Measurements from ENCODE around the gene MED1.

Gene MED1

GRCh38 chr17:39365242-39365641, 85.8 kb downstream of the MED1 start:
- no peaks in the 10 kb centered on the region for H3K9me3 Mint-ChIP-seq
- no peak for DNase-seq (ENCODE audit: low spot score)
- no peaks in the 10 kb centered on the region for H3K27me3 Mint-ChIP-seq (ENCODE audit: low read depth)
- H3K4me3 Mint-ChIP-seq: no peak overlapping the region
- no peaks in the 10 kb centered on the region for H3K4me1 Mint-ChIP-seq (ENCODE audit: low read depth)
- H3K36me3 Mint-ChIP-seq (ENCODE audit: low read depth): no peaks in the 10 kb centered on the region
- no peak overlapping the region for H3K27ac Mint-ChIP-seq

- H3K27me3 Mint-ChIP-seq (ENCODE audit: low read depth): no peaks in the 10 kb centered on the region
- H3K9me3 Mint-ChIP-seq: no peaks in the 10 kb centered on the region
- H3K27ac Mint-ChIP-seq: no peak overlapping the region
- H3K4me3 Mint-ChIP-seq: no peak overlapping the region
- DNase-seq (ENCODE audit: low spot score): no peak
- H3K36me3 Mint-ChIP-seq (ENCODE audit: low read depth): no peaks in the 10 kb centered on the region
- H3K4me1 Mint-ChIP-seq (ENCODE audit: low read depth): no peaks in the 10 kb centered on the region
Observed at GRCh38 chr17:39364236-39365025, 86.6 kb downstream of the MED1 start.

GRCh38 chr17:39361064-39361463, 90.0 kb downstream of the MED1 start:
- Mint-ChIP-seq H3K4me3 (no peak overlapping the region), H3K36me3 (ENCODE audit: low read depth) (no peaks in the 10 kb centered on the region), H3K27ac (no peak overlapping the region), H3K4me1 (ENCODE audit: low read depth) (no peaks in the 10 kb centered on the region), H3K27me3 (ENCODE audit: low read depth) (no peaks in the 10 kb centered on the region), H3K9me3 (no peaks in the 10 kb centered on the region)
- DNase-seq (ENCODE audit: low spot score): no peak

GRCh38 chr17:39360537-39360936, 90.5 kb downstream of the MED1 start:
- DNase-seq (ENCODE audit: low spot score): no peak
- H3K4me3 Mint-ChIP-seq: no peak overlapping the region
- H3K27ac Mint-ChIP-seq: no peak overlapping the region
- H3K27me3 Mint-ChIP-seq (ENCODE audit: low read depth): no peaks in the 10 kb centered on the region
- H3K4me1 Mint-ChIP-seq (ENCODE audit: low read depth): no peaks in the 10 kb centered on the region
- no peaks in the 10 kb centered on the region for H3K36me3 Mint-ChIP-seq (ENCODE audit: low read depth)
- H3K9me3 Mint-ChIP-seq: no peaks in the 10 kb centered on the region

GRCh38 chr17:39359994-39360393, 91.1 kb downstream of the MED1 start:
- no peak for DNase-seq (ENCODE audit: low spot score)
- Mint-ChIP-seq H3K36me3 (ENCODE audit: low read depth) (no peaks in the 10 kb centered on the region), H3K4me1 (ENCODE audit: low read depth) (no peaks in the 10 kb centered on the region), H3K9me3 (no peaks in the 10 kb centered on the region), H3K4me3 (no peak overlapping the region), H3K27me3 (ENCODE audit: low read depth) (no peaks in the 10 kb centered on the region), H3K27ac (no peak overlapping the region)

GRCh38 chr17:39357986-39358385, 93.1 kb downstream of the MED1 start:
- no peaks in the 10 kb centered on the region for H3K36me3 Mint-ChIP-seq (ENCODE audit: low read depth)
- DNase-seq (ENCODE audit: low spot score): no peak
- no peak overlapping the region for H3K27ac Mint-ChIP-seq
- H3K4me3 Mint-ChIP-seq: no peak overlapping the region
- H3K9me3 Mint-ChIP-seq: no peaks in the 10 kb centered on the region
- H3K27me3 Mint-ChIP-seq (ENCODE audit: low read depth): no peaks in the 10 kb centered on the region
- H3K4me1 Mint-ChIP-seq (ENCODE audit: low read depth): no peaks in the 10 kb centered on the region

GRCh38 chr17:39357488-39357887, 93.6 kb downstream of the MED1 start:
- Mint-ChIP-seq H3K27me3 (ENCODE audit: low read depth) (no peaks in the 10 kb centered on the region), H3K27ac (no peak overlapping the region), H3K9me3 (no peaks in the 10 kb centered on the region), H3K36me3 (ENCODE audit: low read depth) (no peaks in the 10 kb centered on the region), H3K4me3 (no peak overlapping the region), H3K4me1 (ENCODE audit: low read depth) (no peaks in the 10 kb centered on the region)
- DNase-seq (ENCODE audit: low spot score): no peak

Measured in T-helper 2 cell treated with Interferon-gamma antibody and Interleukin-4, amounts not matched to agents 5 μg/mL and 100 μg/mL, for 36 hours (primary cell).